Ovary (tissue), 3 donors: ENCODE data around the gene SNTA1.

Experiments
- EP300 ChIP-seq: sonication (generic); formaldehyde crosslinking; IDR thresholded peaks from one replicate; pipeline ENCODE4 v1.6.1; 2017; ENCODE audit warnings: antibody characterized with exemption
- TF ChIP-seq, protein P1 (sequence below), 3 donors: fragments of 450-650 bp in 2 of 3; fragments of 200-600 bp in 1 of 3; IDR thresholded peaks; one replicate each; pipeline versions ENCODE4 v1.5.1 to v1.8.0; 2016 to 2022; ENCODE audit warnings: antibody characterized with exemption in 3 of 3, mild to moderate bottlenecking in 1 of 3
- donor health status: DM: no; HTN: no; CAD: no.

- TF ChIP-seq EP300: no peak
- TF ChIP-seq, protein P1, sequence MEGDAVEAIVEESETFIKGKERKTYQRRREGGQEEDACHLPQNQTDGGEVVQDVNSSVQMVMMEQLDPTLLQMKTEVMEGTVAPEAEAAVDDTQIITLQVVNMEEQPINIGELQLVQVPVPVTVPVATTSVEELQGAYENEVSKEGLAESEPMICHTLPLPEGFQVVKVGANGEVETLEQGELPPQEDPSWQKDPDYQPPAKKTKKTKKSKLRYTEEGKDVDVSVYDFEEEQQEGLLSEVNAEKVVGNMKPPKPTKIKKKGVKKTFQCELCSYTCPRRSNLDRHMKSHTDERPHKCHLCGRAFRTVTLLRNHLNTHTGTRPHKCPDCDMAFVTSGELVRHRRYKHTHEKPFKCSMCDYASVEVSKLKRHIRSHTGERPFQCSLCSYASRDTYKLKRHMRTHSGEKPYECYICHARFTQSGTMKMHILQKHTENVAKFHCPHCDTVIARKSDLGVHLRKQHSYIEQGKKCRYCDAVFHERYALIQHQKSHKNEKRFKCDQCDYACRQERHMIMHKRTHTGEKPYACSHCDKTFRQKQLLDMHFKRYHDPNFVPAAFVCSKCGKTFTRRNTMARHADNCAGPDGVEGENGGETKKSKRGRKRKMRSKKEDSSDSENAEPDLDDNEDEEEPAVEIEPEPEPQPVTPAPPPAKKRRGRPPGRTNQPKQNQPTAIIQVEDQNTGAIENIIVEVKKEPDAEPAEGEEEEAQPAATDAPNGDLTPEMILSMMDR (IDR thresholded peaks at IDR 0.05): no peak
Observed at GRCh38 chr20:33482581-33482980, 39.0 kb upstream of the SNTA1 start.
